ENCODE results near the gene KCNAB2.
A peak's percentile ranks its signal among the peaks of the same experiment; 100 is the strongest.

KCNAB2 gene

GRCh38 chr1:6113116-6113515, 67.4 kb downstream of the KCNAB2 start:
- DNase-seq: no peak

- DNase-seq: no peak
These were observed 68.1 kb downstream of the KCNAB2 start for GRCh38 chr1:6113745-6114144.

GRCh38 chr1:6116137-6116536, 70.4 kb downstream of the KCNAB2 start:
- DNase-seq: no peak

- no peak for DNase-seq
These were observed 71.4 kb downstream of the KCNAB2 start for GRCh38 chr1:6117064-6117463.

- no peak for DNase-seq
These were observed 71.9 kb downstream of the KCNAB2 start for GRCh38 chr1:6117624-6118023.

- DNase-seq: no peak
These were observed 72.7 kb downstream of the KCNAB2 start for GRCh38 chr1:6118415-6118814.

- DNase-seq: no peak
These were observed 75.3 kb downstream of the KCNAB2 start for GRCh38 chr1:6121021-6121421.

GRCh38 chr1:6121651-6122370, 76.1 kb downstream of the KCNAB2 start:
- DNase-seq: no peak

GRCh38 chr1:6123083-6123482, 77.4 kb downstream of the KCNAB2 start:
- DNase-seq: no peak

GRCh38 chr1:6123816-6124215, 78.1 kb downstream of the KCNAB2 start:
- DNase-seq: no peak

- no peak for DNase-seq
These were observed 78.7 kb downstream of the KCNAB2 start for GRCh38 chr1:6124341-6124740.

- DNase-seq: no peak
These were observed 79.2 kb downstream of the KCNAB2 start for GRCh38 chr1:6124746-6125365.

- no peak for DNase-seq
These were observed 79.7 kb downstream of the KCNAB2 start for GRCh38 chr1:6125366-6125765.

GRCh38 chr1:6126028-6126427, 80.3 kb downstream of the KCNAB2 start:
- no peak for DNase-seq

GRCh38 chr1:6126521-6127067, 80.9 kb downstream of the KCNAB2 start:
- DNase-seq: no peak

GRCh38 chr1:6127587-6128163, 82.0 kb downstream of the KCNAB2 start:
- peak; percentile 64 to 75 for DNase-seq

- DNase-seq: no peak
These were observed 82.8 kb downstream of the KCNAB2 start for GRCh38 chr1:6128276-6129081.

GRCh38 chr1:6129313-6129712, 83.6 kb downstream of the KCNAB2 start:
- DNase-seq: no peak

GRCh38 chr1:6130036-6130435, 84.3 kb downstream of the KCNAB2 start:
- no peak for DNase-seq

- DNase-seq: no peak
These were observed 84.9 kb downstream of the KCNAB2 start for GRCh38 chr1:6130596-6130995.

- no peak for DNase-seq
These were observed 85.9 kb downstream of the KCNAB2 start for GRCh38 chr1:6131561-6131960.

- DNase-seq: no peak
These were observed 87.6 kb downstream of the KCNAB2 start for GRCh38 chr1:6133146-6133895.

- DNase-seq: no peak
These were observed 88.5 kb downstream of the KCNAB2 start for GRCh38 chr1:6134206-6134605.
